CD4-positive, alpha-beta T cell treated with Interleukin-17A for 1 hour (primary cell): ENCODE measurements around the gene EML6.
"Not testable (repeated sequence)": the region's sequence is repeated elsewhere in the genome, so short reads cannot be mapped to it uniquely, and the experiment has no call there.

Experiments
- DNase-seq: peaks from one replicate; pipeline ENCODE4 v3.0.0-alpha.2; 2020

Gene EML6

DNA sequence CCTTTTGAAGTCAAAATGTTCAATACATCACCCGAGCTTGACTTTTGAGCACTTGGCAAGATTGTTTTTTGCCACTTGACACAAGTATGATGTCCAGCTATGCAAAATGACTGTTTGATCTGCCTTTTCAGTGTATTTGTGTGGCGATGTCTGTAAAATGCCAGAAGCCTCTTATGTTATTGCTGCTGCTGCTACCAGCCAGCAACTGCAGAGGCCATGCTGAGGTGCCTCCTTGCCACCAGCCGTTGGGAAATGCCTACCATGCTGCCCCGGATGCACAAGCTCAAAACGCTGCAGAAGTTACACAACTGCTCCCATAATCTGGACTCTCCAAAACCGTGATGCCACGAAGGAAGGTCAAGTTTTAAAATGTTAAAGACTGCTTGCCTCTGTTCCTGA is 246.5 kb downstream of the EML6 start:
- no peak for DNase-seq

DNA sequence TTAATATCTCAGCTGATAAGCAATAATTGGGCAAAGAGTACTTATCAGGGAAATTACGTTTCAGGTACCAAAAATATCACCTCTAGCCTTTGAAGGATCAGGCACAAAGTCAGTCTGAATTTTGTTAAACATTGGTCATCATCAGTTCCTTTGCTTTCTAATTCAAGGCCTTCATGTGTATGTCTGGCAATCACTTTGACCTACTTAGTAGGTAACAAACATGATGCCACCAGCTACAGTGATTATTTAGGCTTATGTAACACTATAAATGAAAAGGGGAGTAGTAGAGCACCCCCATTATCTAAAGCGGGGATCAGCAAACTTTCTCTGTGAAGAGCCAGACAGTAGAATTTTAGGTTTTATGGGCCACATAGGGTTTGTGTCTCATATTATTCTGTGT is 251.7 kb downstream of the EML6 start:
- no peak for DNase-seq

DNA sequence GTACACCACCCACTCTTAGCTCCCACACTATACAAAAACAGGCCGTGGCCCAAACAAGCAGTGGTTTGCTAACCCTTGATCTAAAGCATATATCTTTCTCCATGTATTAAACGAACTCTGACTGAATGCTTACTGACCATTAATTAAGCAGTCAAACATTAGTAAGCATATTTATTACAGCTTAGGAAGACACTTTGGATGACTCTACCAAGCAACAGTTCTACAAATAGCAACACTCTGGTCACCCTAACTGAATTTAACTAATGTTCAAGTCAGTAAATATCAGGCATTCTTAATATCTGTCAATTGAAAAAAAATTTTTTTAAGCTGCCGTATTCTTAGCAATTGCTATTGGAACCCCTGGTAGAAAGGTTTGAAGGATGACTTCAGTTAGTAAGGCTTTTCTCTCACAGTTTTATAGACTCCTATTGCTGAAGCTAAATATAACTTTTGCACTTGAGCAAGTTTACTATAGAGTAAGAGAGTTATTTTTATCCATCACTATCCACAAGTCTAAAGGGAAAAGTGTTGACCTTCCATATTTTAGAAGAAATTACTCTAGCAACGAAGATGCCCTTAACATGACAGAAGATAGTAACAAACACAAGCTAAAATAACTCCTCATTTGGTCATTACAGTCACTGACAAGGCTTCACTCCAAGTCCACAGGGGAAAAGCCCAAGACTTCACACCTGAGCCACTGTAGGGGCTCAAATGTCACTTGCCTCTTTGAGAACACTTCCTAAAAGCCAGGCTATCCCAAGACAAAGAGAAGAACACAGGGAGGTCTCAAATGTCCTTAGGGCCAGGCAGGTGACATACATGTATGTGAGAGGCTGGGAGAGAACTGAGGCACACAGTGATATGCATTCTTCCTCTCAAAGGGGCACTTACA is 252.4 kb downstream of the EML6 start:
- no peak for DNase-seq

DNA sequence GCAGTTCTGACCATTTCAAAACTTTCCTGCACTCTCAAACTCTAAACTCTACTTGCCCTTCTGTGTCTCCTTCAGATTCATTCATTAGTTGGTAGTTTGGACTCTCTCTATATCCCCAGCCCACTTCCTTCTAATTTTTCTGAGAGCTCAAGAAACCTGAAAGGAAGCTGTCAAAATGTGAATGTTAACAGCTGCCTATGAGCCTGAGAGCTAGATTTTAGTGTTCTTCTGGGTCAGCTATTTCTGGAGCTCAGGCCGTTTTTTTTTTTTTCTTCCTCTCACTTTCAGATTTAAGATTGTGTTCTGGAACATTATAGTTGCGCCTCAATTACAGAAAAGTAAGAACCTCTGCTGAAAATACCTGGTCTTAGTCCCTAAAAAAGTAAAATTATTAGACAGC is 253.7 kb downstream of the EML6 start:
- no peak for DNase-seq

DNA sequence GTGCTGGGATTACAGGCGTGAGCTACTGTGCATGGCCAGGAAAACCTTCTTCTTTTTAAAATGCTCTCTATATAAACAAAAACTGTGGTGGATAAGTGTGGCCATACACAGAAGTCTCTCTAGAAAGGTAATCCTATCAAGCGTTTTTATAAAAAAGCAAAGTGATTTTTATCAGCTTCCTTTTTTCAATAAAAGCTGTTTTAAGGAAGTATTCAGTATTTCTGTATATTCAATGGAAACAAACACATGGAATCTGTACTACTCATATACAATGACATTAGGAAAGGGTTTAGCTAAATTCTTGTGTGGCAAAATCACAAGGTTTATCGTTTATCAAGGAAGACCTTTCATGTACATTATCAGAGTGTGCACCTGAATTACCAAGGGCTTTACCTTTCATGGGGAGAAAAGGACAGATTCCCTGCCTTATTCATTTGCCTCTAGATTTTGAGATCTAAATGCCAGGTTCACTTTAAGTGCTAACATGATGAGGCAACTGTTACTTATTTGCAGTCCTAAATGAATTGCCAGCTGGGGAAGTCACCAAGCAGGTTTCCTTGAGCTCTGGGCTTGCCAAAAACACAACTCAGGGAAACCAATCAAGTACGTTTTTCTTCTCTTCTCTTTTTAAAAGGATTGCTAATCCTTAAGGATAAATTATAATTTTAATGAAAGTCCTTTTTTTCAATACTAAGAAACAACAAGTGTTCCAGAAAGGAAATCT is 256.0 kb downstream of the EML6 start:
- no peak for DNase-seq

DNA sequence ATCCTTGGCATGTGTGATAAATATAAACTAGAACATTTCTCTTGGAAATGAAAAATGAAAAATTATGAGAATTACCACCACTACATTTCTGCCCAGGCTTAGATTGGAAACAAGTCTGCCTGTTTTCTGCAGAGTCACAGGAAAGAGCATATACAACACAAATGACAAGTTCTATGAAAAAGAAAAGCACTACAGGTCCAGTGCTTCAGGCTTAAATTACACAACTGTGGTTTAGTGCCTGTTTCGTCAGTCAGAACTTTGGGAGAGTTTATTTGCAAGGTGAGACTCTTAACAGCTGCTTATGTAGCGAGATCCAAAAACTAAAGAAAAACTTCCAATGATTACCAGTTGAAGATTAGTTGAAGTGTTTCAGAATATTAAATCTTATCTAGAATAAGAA is 257.9 kb downstream of the EML6 start:
- no peak for DNase-seq

DNA sequence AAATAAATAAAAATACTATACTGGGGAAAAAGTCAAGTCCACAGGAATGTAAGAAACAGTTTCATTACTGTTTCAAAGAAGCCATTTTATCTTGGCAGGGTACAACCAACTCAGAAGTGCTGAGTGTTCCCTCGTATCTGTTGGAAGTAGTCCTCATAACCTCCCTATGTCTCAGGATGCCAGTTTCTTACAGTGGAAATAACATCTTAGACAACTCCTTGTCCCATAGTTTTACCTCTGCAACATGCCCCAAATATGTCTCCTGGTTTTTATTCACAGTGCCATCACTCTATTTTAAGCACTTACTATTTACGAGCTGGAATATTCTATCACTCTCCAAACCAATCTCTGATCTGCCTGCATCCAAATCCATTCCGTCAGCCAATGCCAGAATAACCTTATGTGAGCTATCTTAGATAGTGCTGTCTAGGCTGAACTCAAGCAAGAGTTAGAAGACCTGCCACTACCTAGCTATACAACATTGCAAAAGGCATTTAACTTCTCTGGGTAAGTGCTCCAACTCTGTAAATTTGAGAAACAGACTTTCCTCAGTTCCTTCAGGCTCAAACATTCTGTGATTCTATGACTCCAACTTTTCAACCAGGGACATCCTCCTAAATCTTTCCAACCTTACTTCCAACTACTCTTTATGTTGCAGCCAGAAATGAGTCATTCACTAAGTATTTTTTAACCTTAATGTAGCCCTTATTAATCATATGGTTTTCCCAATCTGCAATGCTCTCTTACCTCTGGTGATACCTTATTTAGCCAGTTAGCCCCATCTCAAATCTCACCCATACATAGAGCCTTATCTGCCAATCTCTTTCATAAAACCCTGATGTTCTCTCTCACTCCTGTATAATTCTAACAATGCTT is 260.1 kb downstream of the EML6 start:
- DNase-seq = no peak

DNA sequence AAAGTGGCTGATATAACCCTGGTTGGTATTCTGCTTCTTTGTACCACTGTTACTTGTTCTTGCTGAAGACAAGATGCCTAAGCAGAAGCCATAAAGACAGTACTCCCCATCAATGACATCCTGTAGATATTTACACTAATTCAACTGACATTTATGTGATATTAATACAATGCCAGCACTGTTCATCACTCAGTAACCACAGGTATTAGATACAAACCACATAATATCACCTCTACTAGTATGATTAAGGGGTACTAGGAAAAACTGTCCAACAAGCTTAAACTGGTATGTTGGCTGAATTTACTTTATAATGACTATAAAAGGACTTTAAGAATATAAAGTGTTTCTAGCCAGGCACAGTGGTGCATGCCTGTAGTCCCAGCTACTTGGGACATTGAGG is 261.0 kb downstream of the EML6 start:
- no peak for DNase-seq

DNA sequence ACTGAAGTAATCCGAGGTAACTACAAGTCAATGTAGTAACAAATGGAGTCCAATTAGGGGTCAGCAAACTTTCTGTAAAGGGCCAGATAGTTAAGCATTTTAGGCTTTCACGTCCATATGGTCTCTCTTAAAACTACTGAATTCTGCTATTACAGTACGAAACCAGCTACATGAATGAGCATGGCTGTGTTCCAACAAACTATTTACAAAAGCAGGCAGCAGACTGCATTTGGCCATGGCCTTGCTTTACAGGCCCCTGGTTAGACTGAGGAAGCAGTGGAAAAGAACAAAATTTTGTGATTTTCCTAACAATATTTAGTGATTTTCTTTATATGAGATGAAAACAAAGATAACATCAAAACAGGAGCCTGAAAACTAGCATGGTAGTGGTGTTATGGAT is 262.8 kb downstream of the EML6 start:
- DNase-seq = no peak

DNA sequence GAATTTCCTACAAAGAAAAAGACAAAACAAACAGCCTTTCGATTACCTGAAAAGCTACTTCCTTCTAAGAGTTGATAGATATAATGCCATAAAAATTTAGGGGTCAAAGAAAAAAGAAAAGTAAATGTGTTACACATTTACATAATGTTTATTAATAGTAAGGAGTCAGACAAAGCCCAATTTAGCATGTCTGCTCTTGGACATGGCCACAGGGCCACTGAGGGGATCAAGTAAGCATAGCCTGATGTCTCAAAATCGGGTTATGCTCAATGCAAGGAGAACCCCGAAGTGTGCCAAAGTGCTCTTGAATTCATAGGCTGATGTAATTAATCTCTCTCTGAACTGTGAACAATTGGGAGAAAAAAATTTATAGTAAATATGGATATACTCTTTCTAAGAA is 265.1 kb downstream of the EML6 start:
- no peak for DNase-seq

DNA sequence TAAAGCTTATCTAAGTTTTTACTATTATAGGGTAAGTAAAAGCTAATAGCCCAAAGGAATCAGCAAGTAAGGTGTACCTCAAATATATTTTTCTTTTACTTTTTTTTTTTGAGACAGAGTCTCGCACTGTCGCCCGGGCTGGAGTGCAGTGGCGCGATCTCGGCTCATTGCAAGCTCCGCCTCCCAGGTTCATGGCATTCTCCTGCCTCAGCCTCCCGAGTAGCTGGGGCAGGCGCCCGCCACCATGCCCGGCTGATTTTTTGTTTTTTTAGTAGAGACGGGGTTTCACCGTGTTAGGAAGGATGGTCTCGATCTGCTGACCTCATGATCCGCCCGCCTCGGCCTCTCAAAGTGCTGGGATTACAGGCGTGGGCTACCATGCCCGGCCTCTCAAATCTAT is 267.2 kb downstream of the EML6 start:
- not testable (repeated sequence) for DNase-seq

DNA sequence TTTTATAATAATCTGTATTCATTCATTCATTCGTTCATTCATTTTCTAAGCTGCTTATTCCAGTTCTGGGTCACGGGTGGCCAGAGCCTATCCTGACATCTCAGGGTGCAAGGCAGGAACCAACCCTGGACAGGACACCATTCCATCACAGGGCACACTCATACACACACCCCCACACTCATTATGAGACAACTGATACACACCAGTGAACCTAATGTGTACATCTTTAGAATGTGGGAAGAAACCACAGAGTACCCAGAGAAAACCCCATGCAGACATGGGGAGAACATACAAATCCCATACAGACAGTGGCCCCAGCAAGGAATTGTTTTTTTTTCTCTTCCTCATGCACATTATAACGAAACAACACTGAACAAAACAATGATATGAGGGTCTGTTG is 272.1 kb downstream of the EML6 start:
- no peak for DNase-seq

DNA sequence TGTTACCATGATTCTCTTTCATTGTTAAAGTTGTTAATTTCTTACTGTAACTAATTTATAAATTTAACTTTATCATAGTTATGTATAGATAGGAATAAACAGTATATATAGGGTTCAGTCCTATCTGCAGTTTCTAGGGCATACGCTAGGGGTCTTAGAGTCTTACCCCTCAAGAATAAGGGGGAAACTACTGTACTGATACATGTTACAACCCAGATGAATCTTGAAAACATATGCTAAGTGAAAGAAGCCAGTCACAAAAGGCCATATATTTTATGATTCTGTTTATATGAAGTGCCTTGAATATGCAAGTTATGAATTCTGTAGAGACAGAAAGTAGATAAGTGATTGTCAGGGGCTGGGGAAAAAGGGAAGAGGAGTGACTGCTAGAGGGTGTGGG is 274.4 kb downstream of the EML6 start:
- no peak for DNase-seq

DNA sequence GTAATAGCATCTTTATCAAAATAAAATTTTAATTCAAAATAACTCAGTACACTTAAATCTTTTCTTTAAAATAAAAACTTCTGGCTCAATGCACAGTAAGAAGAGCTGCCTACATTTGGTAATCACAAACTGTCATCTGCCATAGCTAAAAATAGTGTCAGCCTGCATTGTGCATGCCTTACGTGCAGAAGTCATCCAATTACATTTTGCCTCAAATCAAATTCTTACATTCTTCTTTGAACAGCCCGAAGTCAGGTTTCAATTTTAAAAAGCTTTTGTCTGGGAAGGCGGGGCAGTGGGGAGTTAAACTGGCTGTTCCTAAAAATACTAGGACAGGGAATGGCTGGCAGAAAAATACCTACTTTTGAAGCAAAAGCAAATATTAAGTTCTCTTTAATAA is 275.7 kb downstream of the EML6 start:
- no peak for DNase-seq

DNA sequence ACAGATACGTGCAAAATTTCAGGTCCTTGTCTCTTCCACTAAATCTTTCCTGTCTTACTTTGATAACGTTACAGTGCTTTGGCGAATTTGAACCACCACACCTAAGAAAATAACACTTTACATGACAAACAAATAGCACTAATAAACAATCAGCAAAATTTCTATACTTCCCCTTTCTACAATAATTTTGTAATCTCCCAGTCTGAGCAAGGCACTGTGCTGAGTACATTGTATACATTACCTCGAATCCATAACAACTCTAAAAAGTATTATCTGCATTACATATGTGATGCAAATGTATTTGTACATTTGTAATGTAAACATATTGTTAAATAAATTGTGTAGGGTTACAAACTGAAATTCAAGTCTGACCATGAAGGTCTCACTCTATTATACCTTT is 276.9 kb downstream of the EML6 start:
- DNase-seq = no peak

DNA sequence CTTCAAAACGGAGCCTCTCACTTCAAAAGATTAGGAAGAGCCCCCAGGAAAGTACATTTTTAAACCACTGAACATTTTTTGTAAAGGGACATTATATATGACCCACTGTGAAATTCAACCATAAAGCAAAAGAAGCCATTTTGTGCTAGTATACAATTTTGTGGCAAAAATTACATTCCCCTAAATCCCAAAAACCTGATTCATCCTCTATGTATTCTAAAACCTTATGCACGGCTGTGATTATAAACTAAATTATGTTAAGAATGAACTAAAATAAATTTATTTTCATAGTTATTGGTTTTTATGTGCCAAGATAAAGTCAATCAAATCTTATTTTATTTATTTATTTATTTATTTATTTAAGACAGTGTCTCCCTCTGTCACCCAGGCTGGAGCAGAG is 278.3 kb downstream of the EML6 start:
- no peak for DNase-seq

DNA sequence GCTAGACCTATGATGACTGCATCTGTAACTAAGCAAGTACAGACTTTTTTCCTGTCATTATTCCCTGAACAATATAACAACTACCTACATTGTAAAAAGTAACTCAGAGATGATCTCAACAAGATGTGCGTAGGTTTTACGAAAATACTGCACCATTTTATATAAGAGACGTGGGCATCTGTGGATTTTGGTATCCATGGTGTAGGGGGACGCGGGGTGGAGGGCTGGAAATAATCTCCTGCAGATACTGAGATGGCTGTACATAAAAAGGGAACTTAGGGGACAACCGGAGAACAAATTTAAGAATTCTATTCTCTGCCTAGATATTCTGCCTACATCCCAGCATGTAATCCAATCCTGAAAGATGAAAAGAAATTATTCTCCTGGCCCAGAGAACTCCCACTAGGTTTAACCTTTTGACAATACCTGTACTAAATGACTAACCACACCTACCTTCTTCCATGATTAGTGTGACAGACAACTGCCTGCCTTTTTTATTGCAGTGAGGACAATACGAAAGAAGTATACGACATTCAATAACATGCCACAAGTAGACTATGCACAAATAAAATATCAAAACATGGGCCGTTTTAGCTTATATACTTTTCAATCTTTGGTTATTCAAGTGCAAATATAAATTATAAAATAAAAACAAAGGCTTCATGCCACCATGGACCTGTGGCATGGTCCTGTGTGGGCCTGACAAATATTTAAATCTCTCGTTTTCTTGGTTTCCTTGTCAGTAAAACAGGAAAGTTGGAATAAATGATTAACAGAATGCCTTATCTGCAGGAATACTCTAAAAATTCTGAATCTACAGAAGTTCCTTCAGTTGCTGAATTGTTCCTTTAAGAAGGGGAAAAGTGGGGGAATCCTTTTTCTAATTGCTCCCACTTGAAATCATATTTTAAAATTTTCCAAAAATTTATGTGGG is 280.5 kb downstream of the EML6 start:
- no peak for DNase-seq

DNA sequence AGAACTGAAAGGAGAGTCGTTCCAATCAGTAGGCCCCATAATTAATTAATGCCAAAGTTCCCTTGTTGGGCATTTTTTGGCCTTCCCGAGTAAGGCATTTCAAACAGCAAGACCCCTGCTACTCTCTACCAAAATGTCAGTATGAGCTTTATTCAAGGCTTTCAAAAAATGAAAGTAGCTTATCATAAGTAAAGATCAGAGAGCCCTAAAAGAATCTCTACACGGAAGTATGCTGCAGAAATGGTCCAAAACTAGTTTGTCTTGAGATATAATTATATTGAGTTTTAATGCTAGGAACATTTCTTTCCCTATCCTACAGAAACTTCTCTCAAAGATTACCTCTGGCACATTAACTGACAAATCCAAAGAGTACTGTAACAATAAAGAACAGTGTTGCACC is 282.8 kb downstream of the EML6 start:
- DNase-seq = no peak

DNA sequence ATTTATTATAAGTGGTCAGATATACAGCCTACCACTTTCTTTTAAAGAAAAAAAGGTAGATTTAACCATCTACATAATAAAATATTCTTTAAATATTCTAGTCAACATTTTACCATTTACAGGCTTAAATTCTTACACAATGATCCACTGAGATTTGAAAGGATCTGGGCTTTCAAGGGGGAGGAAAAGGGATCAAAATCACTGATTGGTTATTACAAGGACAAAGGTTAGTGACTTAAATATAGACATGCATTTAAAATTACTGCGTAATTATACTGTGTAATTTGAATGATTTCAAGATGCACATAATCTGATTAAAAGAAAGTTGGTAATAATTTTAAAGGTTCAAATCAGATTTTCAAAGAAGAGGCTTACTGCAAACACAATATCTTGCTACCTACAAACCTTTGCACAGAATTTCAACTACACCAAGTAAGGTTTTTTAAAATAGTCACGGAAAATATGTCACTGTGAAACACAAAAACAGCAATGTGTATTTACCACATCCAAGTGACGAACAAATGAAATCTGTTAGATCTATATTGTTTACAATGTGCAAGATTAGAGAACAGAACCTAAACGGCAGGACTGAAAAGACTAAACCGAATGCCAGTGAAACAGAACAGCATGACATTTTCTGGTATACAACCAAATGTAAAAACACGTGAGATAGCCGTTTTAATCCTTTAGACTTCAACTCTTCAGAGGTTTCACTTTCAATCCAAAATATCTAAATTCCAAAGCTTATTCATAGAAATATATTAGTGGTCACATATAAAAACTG is 286.0 kb downstream of the EML6 start:
- peak; percentile 14 for DNase-seq

DNA sequence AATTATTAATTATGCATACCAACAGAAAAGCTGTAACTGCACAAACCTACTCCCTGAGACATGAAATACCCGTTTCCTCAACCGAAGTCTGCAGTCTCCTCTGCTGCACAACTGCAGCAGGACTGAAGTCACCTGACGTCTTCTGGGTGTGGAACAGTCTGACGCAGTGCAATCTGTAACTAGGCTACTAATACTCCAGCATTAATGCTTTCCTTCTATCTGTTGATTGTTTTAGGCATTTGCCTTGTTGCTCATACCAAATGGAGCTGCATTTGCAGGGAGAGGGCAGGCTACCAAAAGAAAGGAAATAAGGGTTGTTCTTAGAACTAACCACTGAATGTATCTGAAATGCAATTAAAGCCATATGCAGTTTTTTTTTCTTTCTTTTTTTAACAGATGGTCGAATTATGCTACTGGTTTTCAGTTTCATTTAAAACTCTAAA is 286.7 kb downstream of the EML6 start:
- peak; percentile 68 for DNase-seq

DNA sequence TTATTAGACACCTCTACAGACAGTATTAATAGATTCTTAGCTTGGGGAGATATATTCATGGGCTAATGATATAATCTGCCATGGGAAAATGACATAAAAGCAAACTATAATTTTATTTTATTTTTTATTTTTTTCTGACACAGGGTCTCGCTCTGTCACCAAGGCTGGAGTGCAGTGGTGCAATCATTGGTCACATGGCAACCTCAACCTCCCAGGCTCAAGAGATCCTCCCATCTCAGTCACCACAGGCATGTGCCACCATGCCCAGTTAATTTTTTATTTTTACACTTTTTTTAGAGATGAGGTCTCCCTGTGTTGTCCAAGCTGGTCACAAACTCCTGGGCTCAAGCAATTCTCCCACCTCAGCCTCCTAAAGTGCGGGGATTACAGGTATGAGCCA is 287.5 kb downstream of the EML6 start:
- no peak for DNase-seq
